ENCODE results near the gene MAMDC4.
"Not testable (repeated sequence)": the region's sequence is repeated elsewhere in the genome, so short reads cannot be mapped to it uniquely, and the experiment has no call there.

The MAMDC4 gene

DNA sequence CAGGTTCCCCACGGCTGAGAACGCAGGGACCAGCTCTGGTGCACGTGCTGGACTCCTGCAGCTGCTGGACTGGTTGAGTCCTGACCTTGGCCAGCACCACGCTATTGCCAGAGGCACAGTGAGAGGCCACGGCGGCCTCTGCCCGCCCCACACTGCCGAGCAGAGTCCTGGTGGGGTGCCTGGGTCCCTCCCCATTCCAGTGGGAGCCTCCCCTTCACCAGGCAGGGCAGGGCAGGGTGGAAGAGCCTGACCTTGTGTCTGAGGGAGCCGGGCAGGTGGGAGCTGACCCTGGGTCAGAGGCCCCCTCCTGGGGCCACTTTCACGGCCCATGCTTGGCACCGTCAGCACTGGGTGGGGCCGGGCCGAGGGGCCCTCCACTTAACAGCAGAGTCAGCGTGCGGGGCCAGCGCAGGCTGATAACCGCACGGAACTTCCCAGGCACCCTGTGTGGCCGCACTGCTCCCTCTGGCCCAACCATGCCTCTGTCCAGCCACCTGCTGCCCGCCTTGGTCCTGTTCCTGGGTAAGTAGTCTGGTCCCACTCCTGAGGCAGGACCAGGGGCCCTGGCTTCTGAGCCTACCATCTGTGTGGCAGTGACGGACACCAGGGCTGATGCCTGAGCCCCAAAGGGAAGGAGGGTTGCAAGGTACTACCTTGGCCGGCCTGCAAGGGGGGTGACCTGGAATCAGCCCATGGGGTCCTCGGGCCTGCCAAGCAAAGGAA is at the start of gene MAMDC4:
Gene MAMDC4, plus strand, starts transcription at position 406 of the 723 bp plus-strand sequence. Its CDS starts 71 bp downstream, at position 477.
- H3K4me3 ChIP-seq (replicated peaks; ENCODE audit: low read depth, low read length), result no peak within 1 kb of the TSS
- no peak for DNase-seq (ENCODE audit: extremely low read depth, low read depth)
- TF ChIP-seq, protein P1, sequence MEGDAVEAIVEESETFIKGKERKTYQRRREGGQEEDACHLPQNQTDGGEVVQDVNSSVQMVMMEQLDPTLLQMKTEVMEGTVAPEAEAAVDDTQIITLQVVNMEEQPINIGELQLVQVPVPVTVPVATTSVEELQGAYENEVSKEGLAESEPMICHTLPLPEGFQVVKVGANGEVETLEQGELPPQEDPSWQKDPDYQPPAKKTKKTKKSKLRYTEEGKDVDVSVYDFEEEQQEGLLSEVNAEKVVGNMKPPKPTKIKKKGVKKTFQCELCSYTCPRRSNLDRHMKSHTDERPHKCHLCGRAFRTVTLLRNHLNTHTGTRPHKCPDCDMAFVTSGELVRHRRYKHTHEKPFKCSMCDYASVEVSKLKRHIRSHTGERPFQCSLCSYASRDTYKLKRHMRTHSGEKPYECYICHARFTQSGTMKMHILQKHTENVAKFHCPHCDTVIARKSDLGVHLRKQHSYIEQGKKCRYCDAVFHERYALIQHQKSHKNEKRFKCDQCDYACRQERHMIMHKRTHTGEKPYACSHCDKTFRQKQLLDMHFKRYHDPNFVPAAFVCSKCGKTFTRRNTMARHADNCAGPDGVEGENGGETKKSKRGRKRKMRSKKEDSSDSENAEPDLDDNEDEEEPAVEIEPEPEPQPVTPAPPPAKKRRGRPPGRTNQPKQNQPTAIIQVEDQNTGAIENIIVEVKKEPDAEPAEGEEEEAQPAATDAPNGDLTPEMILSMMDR (IDR thresholded peaks at IDR 0.05; ENCODE audit: low read depth, low read length, missing control alignments), result no peak

- not testable (repeated sequence) for H3K4me3 ChIP-seq (replicated peaks; ENCODE audit: low read depth, low read length); DNase-seq (ENCODE audit: extremely low read depth, low read depth)
Observed at GRCh38 chr9:136803009-136803550, 49.1 kb upstream of the MAMDC4 start.

- no peak for DNase-seq (ENCODE audit: extremely low read depth, low read depth)
- TF ChIP-seq, protein P1 (IDR thresholded peaks at IDR 0.05; ENCODE audit: low read depth, low read length, missing control alignments), result no peak
- H3K4me3 ChIP-seq (replicated peaks; ENCODE audit: low read depth, low read length), result no peak overlapping the region
Observed at GRCh38 chr9:136803551-136804508, 48.3 kb upstream of the MAMDC4 start.

DNA sequence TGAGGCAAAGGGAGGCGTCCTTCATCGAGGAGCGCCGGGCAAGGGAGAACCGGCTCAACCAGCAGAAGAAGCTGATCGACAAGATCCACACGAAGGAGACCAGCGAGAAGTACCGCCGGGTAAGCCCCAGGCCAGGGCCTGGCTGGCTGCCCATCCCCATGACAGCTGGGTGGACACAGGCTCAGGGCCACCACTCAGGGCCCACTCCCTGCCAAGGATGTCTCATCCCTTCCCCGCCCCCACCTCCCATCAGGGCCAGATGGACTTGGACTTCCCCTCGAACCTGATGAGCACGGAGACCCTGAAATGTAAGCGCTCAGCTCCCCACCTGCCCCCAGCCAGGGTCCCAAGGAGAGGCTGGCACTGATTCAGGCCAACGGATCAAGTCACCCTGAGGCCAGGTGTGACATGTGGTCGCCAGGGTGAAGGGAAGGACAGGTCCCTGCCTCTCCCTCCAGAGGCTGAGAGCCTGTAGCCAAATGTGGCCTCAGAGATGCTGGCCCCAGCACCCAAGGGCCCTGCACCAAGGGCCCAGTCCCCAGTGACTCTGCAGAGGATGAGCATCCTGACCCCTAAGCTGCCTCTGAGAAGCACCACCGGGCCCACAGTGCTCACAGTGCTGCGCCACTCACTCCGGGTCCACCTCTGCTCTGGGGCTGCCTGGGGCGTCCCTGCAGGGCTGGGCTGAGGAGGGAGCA is 47.5 kb upstream of the MAMDC4 start:
- no peak overlapping the region for H3K4me3 ChIP-seq (replicated peaks; ENCODE audit: low read depth, low read length)
- TF ChIP-seq, protein P1 (IDR thresholded peaks at IDR 0.05; ENCODE audit: low read depth, low read length, missing control alignments), result no peak
- DNase-seq (ENCODE audit: extremely low read depth, low read depth), result no peak

GRCh38 chr9:136805207-136805740 is 46.9 kb upstream of the MAMDC4 start:
- no peak for DNase-seq (ENCODE audit: extremely low read depth, low read depth)
- TF ChIP-seq, protein P1 (IDR thresholded peaks at IDR 0.05; ENCODE audit: low read depth, low read length, missing control alignments), result no peak
- H3K4me3 ChIP-seq (replicated peaks; ENCODE audit: low read depth, low read length), result no peak overlapping the region

DNA sequence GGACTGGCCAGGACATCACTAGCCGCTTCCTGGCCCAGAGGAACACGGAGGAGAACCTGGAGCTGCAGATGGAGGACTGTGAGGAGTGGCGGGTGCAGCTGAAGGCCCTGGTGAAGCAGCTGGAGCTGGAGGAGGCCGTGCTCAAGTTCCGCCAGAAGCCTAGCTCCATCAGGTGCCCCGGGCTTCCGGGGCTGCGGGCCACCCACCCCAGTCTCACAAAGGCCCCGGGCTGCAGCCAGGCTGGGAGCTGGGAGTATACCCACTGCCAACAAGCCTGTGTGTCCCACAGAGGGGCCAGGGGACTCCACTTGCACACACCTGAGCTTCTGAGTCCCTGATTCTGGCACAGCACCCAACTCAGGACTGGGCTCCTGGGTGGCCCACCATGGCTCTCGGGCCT is 46.1 kb upstream of the MAMDC4 start:
- H3K4me3 ChIP-seq (replicated peaks; ENCODE audit: low read depth, low read length), result no peak overlapping the region
- no peak for DNase-seq (ENCODE audit: extremely low read depth, low read depth)

More for the DNA sequence above, 46.1 kb upstream of the MAMDC4 start:
- TF ChIP-seq, protein P1 (IDR thresholded peaks at IDR 0.05; ENCODE audit: low read depth, low read length, missing control alignments), result no peak

Measured in HFF-Myc (cell line).